Liver (tissue), 9 donors: ENCODE results near the gene RPUSD1. TPM values are rescaled to one million over a fixed set of nuclear protein-coding genes. Genes with fewer than 3 reads are reported as not detected.

ENCODE experiments used
- DNase-seq: peaks from one replicate; pipeline ENCODE4 v3.0.0-alpha.2; 2017; ENCODE audit warnings: low spot score
- H3K27ac ChIP-seq, 2 donors: one replicate each; pipeline ENCODE4 v1.7.0; 2013; ENCODE audit warnings: inconsistent platforms in 2 of 2, low read length in 2 of 2, control low read depth in 1 of 2, low read depth in 1 of 2, mild to moderate bottlenecking in 1 of 2
- H3K27me3 ChIP-seq, 4 donors: one replicate each; pipeline versions ENCODE4 v1.6.1 to v1.7.0; 2013; ENCODE audit warnings: low read length in 3 of 4, inconsistent platforms in 1 of 4, mild to moderate bottlenecking in 1 of 4, moderate library complexity in 1 of 4; ENCODE audit not compliant: control insufficient read depth in 4 of 4, insufficient read depth in 4 of 4
- H3K36me3 ChIP-seq, 4 donors: one replicate each; pipeline versions ENCODE4 v1.6.1 to v1.7.0; 2013; ENCODE audit warnings: low read length in 3 of 4, mild to moderate bottlenecking in 3 of 4, low read depth in 1 of 4, moderate library complexity in 1 of 4; ENCODE audit not compliant: control insufficient read depth in 4 of 4, insufficient read depth in 3 of 4
- H3K4me1 ChIP-seq, 4 donors: one replicate each; pipeline versions ENCODE4 v1.6.1 to v1.7.0; 2013; ENCODE audit warnings: low read length in 3 of 4, mild to moderate bottlenecking in 3 of 4, moderate library complexity in 1 of 4; ENCODE audit not compliant: control insufficient read depth in 4 of 4, insufficient read depth in 4 of 4
- H3K4me3 ChIP-seq, 3 donors: one replicate each; pipeline versions ENCODE4 v1.6.1 to v1.7.0; 2013; ENCODE audit warnings: low read length in 3 of 3, control low read depth in 1 of 3, low read depth in 1 of 3, mild to moderate bottlenecking in 1 of 3
- H3K9ac ChIP-seq, 2 donors: one replicate each; pipeline ENCODE4 v1.7.0; 2013; ENCODE audit warnings: low read length in 2 of 2, mild to moderate bottlenecking in 2 of 2, moderate library complexity in 2 of 2, control low read depth in 1 of 2, low read depth in 1 of 2
- H3K9me3 ChIP-seq, 4 donors: one replicate each; pipeline versions ENCODE4 v1.6.1 to v1.7.0; 2013; ENCODE audit warnings: low read length in 3 of 4; ENCODE audit not compliant: control insufficient read depth in 4 of 4
- CTCF ChIP-seq: fragments of 150-350 bp; IDR thresholded peaks from 2 replicates; pipeline ENCODE4 v1.5.1; 2017; ENCODE audit warnings: improper control_type of control experiment, low read depth, low read length; ENCODE audit not compliant: missing input control
- EGR1 ChIP-seq, 2 donors: IDR thresholded peaks; 2 replicates each; pipeline ENCODE4 v1.6.1; 2016 to 2018; ENCODE audit warnings: antibody characterized with exemption in 2 of 2, low read depth in 2 of 2
- FOXA2 ChIP-seq: IDR thresholded peaks from 2 replicates; pipeline ENCODE4 v1.6.1; 2016; ENCODE audit warnings: antibody characterized with exemption
- GABPA ChIP-seq, 2 donors: IDR thresholded peaks in 1 of 2; conservative IDR thresholded peaks in 1 of 2; 2 replicates each; pipeline ENCODE4 v1.6.1; 2016; ENCODE audit warnings: antibody characterized with exemption in 2 of 2, mild to moderate bottlenecking in 1 of 2, moderate library complexity in 1 of 2
- HNF4A ChIP-seq, 2 donors: conservative IDR thresholded peaks; 2 replicates each; pipeline ENCODE4 v1.6.1; 2016; ENCODE audit warnings: antibody characterized with exemption in 2 of 2, mild to moderate bottlenecking in 2 of 2
- HNF4G ChIP-seq: IDR thresholded peaks from 2 replicates; pipeline ENCODE4 v1.6.1; 2016; ENCODE audit warnings: antibody characterized with exemption
- JUND ChIP-seq, 2 donors: IDR thresholded peaks; 2 replicates each; pipeline ENCODE4 v1.6.1; 2016; ENCODE audit warnings: antibody characterized with exemption in 2 of 2
- NR2F2 ChIP-seq: IDR thresholded peaks from 2 replicates; pipeline ENCODE4 v1.6.1; 2016; ENCODE audit warnings: antibody characterized with exemption
- RAD21 ChIP-seq, 2 donors: IDR thresholded peaks; 2 replicates each; pipeline ENCODE4 v1.6.1; 2016; ENCODE audit warnings: antibody characterized with exemption in 2 of 2, mild to moderate bottlenecking in 2 of 2
- SP1 ChIP-seq: IDR thresholded peaks from 2 replicates; pipeline ENCODE4 v1.6.1; 2018; ENCODE audit warnings: antibody characterized with exemption, mild to moderate bottlenecking
- TAF1 ChIP-seq: conservative IDR thresholded peaks from 2 replicates; pipeline ENCODE4 v1.6.1; 2016; ENCODE audit warnings: antibody characterized with exemption, mild to moderate bottlenecking
- WGBS: extraction: QIAGEN DNeasy Blood & Tissue Kit; methylation state at CpG from one replicate; pipeline ENCODE4 v1.1.7; 2013; 5-methylcytosine and 5-hydroxymethylcytosine counted together
- polyA plus RNA-seq, 2 donors: library from polyadenylated mRNA; stranded (reverse) in 1 of 2; unstranded in 1 of 2; fragments of 200-250 nt in 1 of 2; fragments of >200 nt in 1 of 2; fragmentation: Nextera tagmentation in 1 of 2; extraction: Ambion mirVana in 1 of 2; gene quantifications; one replicate each; pipeline versions ENCODE4 v1.2.1 to v1.2.3, GENCODE V29; 2013 to 2015
- total RNA-seq, 2 donors: library from RNA; depleted of rRNA; stranded (reverse); fragments of >200 nt; gene quantifications; one replicate each; pipeline ENCODE4 v1.2.3, GENCODE V29; 2014
- TF ChIP-seq, protein P1 (sequence below): IDR thresholded peaks from 2 replicates; pipeline ENCODE4 v1.6.1; 2016; ENCODE audit warnings: antibody characterized with exemption
- TF ChIP-seq, protein P2 (sequence below): IDR thresholded peaks from 2 replicates; pipeline ENCODE4 v1.6.1; 2016; ENCODE audit warnings: antibody characterized with exemption
- donor health status: healthy.
- donor health status: healthy.
- donor health status: healthy.
- donor health status: healthy.
- donor health status: healthy.

The RPUSD1 gene
- total and polyA plus RNA-seq, 4 donors = 4.5 to 10.7 (median 8.9) TPM

DNA sequence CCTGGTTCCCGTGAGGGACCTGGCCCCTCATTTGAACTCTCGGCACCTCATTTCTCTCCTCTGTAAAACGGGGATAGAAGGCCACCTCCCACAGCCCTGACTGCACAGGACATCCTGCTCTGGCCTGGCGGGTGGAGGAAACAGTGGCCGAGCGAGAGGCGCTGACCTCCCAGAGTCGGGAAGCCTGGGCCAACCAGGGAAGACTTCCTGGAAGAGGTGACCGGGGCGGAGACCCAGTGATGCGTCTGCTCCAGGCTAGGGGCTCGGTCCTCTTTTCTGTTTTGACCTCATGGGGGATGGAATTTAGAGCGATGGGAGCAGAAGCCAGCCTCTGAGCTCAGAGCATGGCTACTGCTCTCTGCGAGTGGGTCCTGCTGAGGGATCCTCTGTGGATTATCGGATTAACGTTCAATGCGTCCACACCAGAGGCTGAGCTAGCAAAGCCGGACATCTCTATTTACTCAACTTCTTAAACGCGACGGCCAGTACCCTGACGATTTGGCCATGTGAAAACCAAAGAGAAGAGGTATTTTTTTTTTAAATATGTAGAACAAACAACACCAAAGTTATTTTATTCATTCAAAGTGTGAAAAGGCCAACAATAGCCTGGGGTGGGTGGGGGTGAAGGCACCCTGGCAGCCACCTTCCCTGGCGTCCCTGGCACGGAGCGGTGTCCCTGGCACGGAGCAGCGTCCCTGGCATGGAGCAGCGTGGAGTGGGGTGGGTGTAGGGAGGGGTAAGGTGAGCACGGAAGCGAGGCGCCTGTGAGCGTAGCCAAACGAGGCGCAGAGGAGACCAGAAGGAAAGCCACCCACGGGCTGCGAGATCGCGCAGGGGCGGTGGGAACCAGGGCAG lies 36.8 kb downstream of the RPUSD1 start:
- peaks cover 0 to 2% (median 0%) of the 10 kb centered on the region in 4 donors for H3K9me3 ChIP-seq
- H3K9ac ChIP-seq = no peak overlapping the region
- no peak for DNase-seq
- no peaks in the 10 kb centered on the region for H3K4me1 ChIP-seq
- no peak overlapping the region for H3K27ac ChIP-seq
- TF ChIP-seq EGR1 (IDR thresholded peaks at IDR 0.05; ENCODE audit: low read depth in 2 of 2) = no peak
- TF ChIP-seq HNF4G = no peak
- no peak for TF ChIP-seq NR2F2
- TF ChIP-seq FOXA2 = no peak
- TF ChIP-seq SP1 = no peak
- TF ChIP-seq TAF1 = no peak
- TF ChIP-seq HNF4A (conservative IDR thresholded peaks at IDR 0.05) = no peak
- no peak for TF ChIP-seq GABPA (IDR thresholded peaks at IDR 0.05 in 1 of 2, conservative IDR thresholded peaks at IDR 0.05 in 1 of 2)
- no peaks in the 10 kb centered on the region for H3K27me3 ChIP-seq
- no peaks in the 10 kb centered on the region for H3K36me3 ChIP-seq
- 52% methylated on average over 39 of the region's 39 CpGs for WGBS
- H3K4me3 ChIP-seq = no peak overlapping the region

DNA sequence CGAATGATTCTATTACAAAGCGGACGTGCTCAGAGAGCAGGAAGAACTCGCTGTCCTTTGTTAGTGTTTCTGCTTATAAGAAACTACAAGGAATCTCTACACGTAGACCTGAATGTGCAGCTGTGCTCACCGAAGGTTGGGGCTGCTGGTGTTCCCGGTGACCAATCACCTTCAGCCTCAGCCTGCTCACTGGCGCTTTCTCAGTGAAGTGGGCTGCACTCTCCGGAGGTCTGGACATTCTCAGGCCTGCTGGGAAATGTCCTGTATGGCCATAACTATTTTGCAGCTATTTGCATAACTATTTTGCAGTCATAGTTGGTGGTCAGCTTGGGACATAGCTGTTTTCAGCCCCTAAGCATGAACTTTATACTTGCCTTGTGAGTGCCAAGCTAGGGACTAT lies 37.7 kb downstream of the RPUSD1 start:
- no peak for DNase-seq

More for the DNA sequence above, 37.7 kb downstream of the RPUSD1 start:
- Histone ChIP-seq H3K36me3 (no peaks in the 10 kb centered on the region), H3K9ac (no peak overlapping the region), H3K4me1 (no peaks in the 10 kb centered on the region), H3K9me3 (no peaks in the 10 kb centered on the region), H3K4me3 (no peak overlapping the region), H3K27ac (no peak overlapping the region), H3K27me3 (no peaks in the 10 kb centered on the region)
- TF ChIP-seq NR2F2 (no peak), JUND (IDR thresholded peaks at IDR 0.05) (no peak), HNF4G (no peak), EGR1 (IDR thresholded peaks at IDR 0.05; ENCODE audit: low read depth in 2 of 2) (no peak), RAD21 (IDR thresholded peaks at IDR 0.05) (no peak), FOXA2 (no peak), CTCF (no peak), TAF1 (no peak)
- TF ChIP-seq, protein P1, sequence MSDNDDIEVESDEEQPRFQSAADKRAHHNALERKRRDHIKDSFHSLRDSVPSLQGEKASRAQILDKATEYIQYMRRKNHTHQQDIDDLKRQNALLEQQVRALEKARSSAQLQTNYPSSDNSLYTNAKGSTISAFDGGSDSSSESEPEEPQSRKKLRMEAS = no peak
- TF ChIP-seq, protein P2, sequence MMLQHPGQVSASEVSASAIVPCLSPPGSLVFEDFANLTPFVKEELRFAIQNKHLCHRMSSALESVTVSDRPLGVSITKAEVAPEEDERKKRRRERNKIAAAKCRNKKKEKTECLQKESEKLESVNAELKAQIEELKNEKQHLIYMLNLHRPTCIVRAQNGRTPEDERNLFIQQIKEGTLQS = no peak
- 66% methylated on average over 9 of the region's 9 CpGs for WGBS
